ENCODE results near the gene TRIM54.

The TRIM54 gene

DNA sequence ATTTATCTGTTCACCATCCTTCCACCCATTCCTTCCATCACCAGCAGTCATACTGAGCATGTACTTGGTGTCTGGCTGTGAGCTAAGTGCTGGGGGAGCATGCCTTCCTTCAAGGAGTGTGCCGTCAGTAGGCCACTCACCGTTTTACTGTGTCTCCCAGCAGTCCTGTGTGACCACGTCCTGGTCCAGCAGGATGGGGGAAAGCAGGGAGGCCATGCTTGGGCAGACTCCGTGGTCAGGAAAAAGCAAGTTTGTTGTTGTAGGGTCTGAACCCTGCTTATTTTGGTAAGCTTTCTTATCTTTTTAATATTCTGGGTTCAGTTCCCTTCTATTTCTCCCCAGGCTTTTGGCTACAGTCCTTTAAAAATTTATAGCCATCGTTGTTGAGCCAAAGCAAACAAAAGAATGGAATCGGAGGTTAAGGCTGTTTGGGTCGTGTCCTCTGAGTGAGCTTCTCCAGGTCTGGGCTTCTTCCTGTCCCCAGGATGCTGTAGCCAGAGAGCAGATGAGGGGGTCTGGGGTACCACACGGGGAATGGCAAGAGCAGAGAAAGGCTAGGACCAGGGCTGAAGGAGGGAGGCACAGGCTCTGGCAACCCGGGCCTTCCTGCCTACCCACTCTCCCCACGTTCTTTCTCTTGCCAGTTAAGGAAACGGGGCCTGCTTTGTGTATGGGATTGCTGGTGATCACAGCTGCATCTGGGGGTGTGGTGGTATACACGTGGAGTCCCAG lies 32.9 kb upstream of the TRIM54 start:
- Mint-ChIP-seq H3K4me3 (no peak overlapping the region), H3K27ac (no peak overlapping the region)

DNA sequence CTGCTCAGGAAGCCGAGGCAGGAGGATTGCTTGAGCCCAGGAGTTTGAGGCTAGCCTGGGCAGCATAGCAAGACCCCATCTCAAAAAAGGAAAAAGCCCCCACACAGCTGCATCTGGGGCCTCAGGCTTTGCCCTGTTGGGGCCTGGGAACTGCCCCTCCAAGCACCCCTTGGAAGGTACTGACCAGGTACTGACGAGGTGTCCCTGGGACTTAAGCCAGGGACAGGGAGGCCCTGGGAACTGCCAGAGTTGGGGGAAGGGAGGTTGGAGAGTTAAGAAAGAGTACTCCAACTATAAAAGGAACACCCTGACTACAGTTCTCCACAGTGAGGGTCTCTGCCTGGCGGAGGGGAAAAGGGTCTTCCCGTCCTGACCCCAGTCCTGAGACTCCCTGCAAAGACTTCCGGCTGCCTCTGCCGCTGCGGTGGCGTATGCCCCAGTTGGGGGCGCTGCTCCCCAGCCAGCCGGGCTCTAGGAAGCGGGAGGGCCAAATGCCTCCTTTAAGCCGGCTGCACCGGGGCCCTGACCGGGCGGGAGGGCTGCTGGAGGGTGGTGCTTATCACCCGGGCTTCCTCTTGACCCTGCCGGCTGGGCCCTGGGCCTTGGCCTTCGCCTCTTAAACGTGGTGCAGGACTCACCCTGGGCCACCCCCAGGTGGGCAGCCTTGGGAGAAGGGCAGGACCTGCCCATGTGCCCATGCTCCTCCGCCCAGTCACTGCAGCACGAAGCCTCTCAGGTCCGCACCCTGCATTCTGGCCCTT lies 32.2 kb upstream of the TRIM54 start:
- no peaks in the 10 kb centered on the region for H3K9me3 Mint-ChIP-seq
- peaks cover 6% of the 10 kb centered on the region for H3K36me3 Mint-ChIP-seq (ENCODE audit: insufficient read depth)
- peak; percentile 25 to 33 (median 33) for DNase-seq
- ATAC-seq (replicated peaks) = peak; percentile 54
- no peaks in the 10 kb centered on the region for H3K4me1 Mint-ChIP-seq (ENCODE audit: low read depth in 2 of 2)
- H3K27ac Mint-ChIP-seq = peak overlapping the region in 1 of 2 donors; percentile 71
- peaks cover 32 to 33% of the 10 kb centered on the region in 2 donors for H3K27me3 Mint-ChIP-seq
- no peak overlapping the region for H3K4me3 Mint-ChIP-seq

More for the DNA sequence above, 32.9 kb upstream of the TRIM54 start:
- DNase-seq = no peak
- no peaks in the 10 kb centered on the region for H3K9me3 Mint-ChIP-seq
- ATAC-seq (replicated peaks) = no peak
- peaks cover 24 to 26% of the 10 kb centered on the region in 2 donors for H3K27me3 Mint-ChIP-seq
- H3K36me3 Mint-ChIP-seq (ENCODE audit: insufficient read depth) = peaks cover 6% of the 10 kb centered on the region
- no peaks in the 10 kb centered on the region for H3K4me1 Mint-ChIP-seq (ENCODE audit: low read depth in 2 of 2)

DNA sequence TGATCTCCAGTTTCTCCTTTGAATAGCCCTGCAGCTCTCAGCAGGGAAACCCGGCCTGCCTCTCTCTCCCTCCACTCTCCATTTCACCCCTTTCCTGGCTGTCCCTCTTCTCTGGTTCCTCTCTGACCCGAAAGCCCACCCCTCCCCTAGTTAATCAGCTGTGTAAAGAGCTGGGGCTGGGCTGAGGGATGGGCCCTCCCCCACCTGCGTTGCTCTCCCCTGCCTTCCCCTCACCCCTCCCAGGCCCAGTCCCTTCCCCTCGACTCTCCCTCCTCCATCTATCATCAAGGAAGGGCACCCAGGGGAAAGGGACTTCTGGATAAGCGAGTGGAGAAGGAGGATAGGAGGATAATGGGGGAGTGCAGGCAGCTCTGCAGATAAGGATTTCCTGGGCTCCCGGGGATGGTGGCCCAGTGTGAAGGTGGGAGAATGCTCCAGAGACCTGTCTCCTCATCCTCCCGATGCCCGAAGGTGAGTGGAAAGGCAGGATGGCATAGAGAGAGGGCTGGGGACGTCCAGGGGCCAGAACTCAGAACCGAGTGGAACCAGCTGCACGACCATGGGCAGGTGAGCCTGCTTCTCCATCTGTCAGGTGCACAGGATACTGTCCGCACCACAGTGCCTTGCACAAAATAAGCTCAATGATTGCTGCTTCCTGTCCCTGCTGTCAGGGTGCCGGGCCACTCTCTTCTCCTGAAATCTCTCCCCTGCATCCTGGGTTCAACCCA lies 31.4 kb upstream of the TRIM54 start:
- no peaks in the 10 kb centered on the region for H3K9me3 Mint-ChIP-seq
- H3K4me1 Mint-ChIP-seq (ENCODE audit: low read depth in 2 of 2) = no peaks in the 10 kb centered on the region
- H3K36me3 Mint-ChIP-seq (ENCODE audit: insufficient read depth) = peaks cover 6% of the 10 kb centered on the region
- no peak for ATAC-seq (replicated peaks)
- no peak for DNase-seq
- H3K4me3 Mint-ChIP-seq = no peak overlapping the region
- H3K27me3 Mint-ChIP-seq = peaks cover 39 to 41% of the 10 kb centered on the region in 2 donors
- H3K27ac Mint-ChIP-seq = peak overlapping the region in 1 of 2 donors; percentile 71

DNA sequence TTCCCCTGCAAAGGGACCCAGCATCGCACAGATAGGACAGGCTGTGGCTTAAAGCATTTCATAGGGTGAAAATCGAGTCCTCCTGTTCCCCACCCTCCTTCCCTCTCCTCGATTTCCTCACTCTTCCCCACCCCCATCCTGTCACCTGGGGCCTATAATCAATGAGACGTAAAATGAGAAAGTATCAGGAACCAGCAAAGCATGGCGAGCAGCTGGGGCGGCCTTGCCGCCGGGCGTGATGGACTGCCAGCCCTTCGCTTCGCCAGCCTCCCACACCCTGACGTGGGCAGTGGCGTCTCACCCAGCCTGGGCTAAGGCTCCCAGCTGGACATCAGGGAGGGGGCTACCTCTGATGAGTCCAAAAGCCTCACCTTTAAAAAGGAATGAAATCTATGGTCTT lies 30.5 kb upstream of the TRIM54 start:
- no peak for DNase-seq
- ATAC-seq (replicated peaks) = no peak
- Mint-ChIP-seq H3K4me3 (no peak overlapping the region), H3K9me3 (no peaks in the 10 kb centered on the region), H3K27me3 (peaks cover 49% of the 10 kb centered on the region in 2 donors), H3K36me3 (ENCODE audit: insufficient read depth) (peaks cover 6% of the 10 kb centered on the region), H3K4me1 (ENCODE audit: low read depth in 2 of 2) (no peaks in the 10 kb centered on the region), H3K27ac (no peak overlapping the region)

DNA sequence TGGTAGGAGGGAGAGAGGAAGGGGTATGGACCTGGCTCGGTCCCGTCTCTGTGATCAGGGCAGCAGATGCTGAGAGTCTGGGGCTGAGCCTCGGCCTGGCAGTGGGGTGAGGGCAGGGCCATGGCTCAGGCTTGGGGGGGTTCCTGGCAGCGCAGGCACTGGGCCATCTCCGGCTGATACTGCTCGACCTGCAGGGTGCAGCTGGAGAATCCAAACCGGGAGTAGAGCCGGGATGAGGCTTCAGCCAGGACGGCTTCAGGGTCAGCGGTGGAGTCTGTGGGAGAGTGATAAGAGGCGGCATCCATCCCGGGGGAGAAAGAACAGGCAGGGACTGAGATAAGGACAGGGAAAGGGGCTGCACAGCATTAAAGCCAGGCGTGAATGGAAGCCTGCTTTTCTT lies 27.0 kb upstream of the TRIM54 start:
- H3K27me3 Mint-ChIP-seq = peaks cover 76 to 83% of the 10 kb centered on the region in 2 donors
- DNase-seq (no peak), ATAC-seq (replicated peaks) (no peak)
- peaks cover 3% of the 10 kb centered on the region for H3K36me3 Mint-ChIP-seq (ENCODE audit: insufficient read depth)
- no peaks in the 10 kb centered on the region for H3K9me3 Mint-ChIP-seq
- H3K27ac Mint-ChIP-seq = no peak overlapping the region
- H3K4me3 Mint-ChIP-seq = no peak overlapping the region
- H3K4me1 Mint-ChIP-seq (ENCODE audit: low read depth in 2 of 2) = no peaks in the 10 kb centered on the region

DNA sequence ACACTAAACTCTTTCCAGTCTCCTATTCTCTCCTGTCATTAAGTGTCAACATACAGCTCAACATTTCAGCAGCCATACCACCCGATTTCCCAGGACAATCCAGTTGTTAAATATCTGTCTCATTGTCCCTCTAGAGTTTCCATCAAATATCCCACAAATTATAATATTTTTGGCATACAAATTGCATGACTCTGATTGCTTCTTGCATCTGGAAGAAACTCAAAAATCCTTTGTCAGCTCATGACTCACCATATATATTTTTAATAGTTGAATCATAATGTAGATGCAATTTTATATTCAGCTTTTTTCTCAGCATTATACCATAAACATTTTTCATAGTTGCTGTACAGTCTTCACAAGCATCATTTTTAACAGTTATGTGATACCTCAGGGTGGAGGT lies 26.6 kb upstream of the TRIM54 start:
- Mint-ChIP-seq H3K4me1 (ENCODE audit: low read depth in 2 of 2) (peaks cover 0 to under 1% of the 10 kb centered on the region in 2 donors), H3K27ac (no peak overlapping the region), H3K4me3 (no peak overlapping the region), H3K9me3 (no peaks in the 10 kb centered on the region), H3K27me3 (peaks cover 79 to 84% of the 10 kb centered on the region in 2 donors), H3K36me3 (ENCODE audit: insufficient read depth) (peaks cover 3% of the 10 kb centered on the region)
- ATAC-seq (replicated peaks) = no peak
- DNase-seq = no peak

DNA sequence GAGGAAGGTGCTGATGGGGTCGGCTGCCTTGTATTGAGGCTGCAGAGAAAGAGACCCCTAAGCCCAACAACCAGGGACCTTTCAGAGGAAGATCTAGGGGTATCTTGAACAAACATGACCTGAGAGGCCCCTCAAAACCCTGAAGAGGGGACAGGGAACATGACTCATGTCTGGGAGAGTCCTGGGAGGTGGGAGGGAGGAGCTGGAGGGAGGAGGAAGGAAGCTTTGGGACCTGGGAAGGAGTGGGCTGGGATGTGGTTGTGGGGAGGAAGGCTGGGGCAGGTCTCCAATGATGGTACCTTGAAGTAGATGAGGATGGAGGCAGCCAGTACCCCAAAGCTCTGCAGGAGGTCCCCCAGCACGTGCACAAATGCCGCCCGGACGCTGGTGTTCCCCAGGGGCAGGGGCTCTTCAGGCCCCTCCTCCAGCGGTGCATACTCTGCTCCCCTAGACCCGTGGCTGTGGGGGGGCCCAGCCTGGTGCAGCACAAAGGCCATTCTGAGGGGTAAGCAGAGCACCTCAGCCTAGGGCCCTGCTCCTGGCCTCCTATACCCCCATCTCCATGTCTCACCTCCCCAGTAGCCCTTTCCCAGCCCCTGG lies 25.3 kb upstream of the TRIM54 start:
- DNase-seq (no peak), ATAC-seq (replicated peaks) (no peak)
- no peak overlapping the region for H3K4me3 Mint-ChIP-seq
- H3K4me1 Mint-ChIP-seq (ENCODE audit: low read depth in 2 of 2) = peaks cover 9 to 12% of the 10 kb centered on the region in 2 donors
- H3K36me3 Mint-ChIP-seq (ENCODE audit: insufficient read depth) = peaks cover 6% of the 10 kb centered on the region
- no peak overlapping the region for H3K27ac Mint-ChIP-seq
- H3K27me3 Mint-ChIP-seq = peaks cover 78 to 84% of the 10 kb centered on the region in 2 donors
- no peaks in the 10 kb centered on the region for H3K9me3 Mint-ChIP-seq

DNA sequence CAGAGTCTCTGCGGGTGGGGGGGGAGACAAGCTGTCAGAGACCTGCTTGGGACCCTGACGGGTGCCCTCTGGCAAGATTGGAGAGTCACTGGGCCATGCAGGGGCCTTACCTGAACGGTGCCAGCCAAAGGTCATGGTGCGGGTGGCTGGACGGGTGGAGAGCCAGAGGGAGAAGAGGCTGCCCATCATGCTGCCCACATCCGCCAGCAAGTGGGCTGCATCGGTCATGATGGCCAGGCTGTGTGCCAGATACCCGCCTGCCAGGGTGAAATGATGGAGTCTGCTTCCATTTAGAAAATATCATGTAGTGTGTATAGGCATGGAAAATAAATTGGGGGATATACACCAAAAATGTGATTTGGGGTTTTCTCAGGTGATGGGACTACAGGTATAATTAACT lies 24.2 kb upstream of the TRIM54 start:
- H3K27me3 Mint-ChIP-seq = peaks cover 78 to 88% of the 10 kb centered on the region in 2 donors
- no peak for DNase-seq

DNA sequence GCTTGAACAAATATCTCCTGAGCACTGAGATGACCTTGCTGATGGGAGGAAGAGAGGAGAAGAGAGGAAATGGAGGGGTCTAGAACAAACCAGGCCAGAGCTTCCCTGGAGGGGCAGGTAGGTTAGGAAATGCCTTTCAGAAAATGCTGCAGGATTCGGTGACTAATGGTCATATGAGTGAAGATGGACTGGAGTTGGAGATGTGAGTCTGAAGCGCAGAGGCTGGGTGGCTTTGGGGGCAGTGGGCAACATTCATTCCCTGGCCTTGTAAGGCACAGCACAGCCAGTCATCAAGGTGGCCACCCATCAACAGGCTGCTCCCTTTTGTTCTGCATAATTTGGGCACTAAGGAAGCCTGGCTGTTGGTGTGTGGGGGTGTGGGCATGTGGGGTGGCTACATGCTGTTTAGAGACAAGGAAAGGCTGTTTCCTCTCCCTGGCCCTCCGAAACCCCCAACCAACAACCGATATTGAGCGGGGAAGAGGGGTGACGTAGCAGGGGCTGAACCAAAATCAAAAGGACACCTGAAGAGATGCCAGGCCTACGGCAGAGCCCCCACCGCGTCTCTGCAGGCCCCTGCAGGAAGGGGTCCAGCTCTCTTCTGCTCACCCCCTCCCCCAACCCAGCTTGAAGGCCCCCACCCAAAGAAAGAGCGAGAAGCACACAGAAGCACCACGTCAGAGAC lies 20.8 kb upstream of the TRIM54 start:
- H3K27me3 Mint-ChIP-seq = peaks cover 73 to 77% of the 10 kb centered on the region in 2 donors
- H3K27ac Mint-ChIP-seq = no peak overlapping the region
- H3K4me3 Mint-ChIP-seq = peak overlapping the region; percentile 73 to 84
- no peak for DNase-seq
- no peak for ATAC-seq (replicated peaks)
- H3K36me3 Mint-ChIP-seq (ENCODE audit: insufficient read depth) = peaks cover 6% of the 10 kb centered on the region
- H3K9me3 Mint-ChIP-seq = no peaks in the 10 kb centered on the region
- peaks cover 22 to 27% of the 10 kb centered on the region in 2 donors for H3K4me1 Mint-ChIP-seq (ENCODE audit: low read depth in 2 of 2)

More for the DNA sequence above, 24.2 kb upstream of the TRIM54 start:
- ATAC-seq (replicated peaks) = no peak
- Mint-ChIP-seq H3K27ac (no peak overlapping the region), H3K4me1 (ENCODE audit: low read depth in 2 of 2) (peaks cover 10 to 13% of the 10 kb centered on the region in 2 donors), H3K36me3 (ENCODE audit: insufficient read depth) (peaks cover 6% of the 10 kb centered on the region), H3K9me3 (no peaks in the 10 kb centered on the region), H3K4me3 (no peak overlapping the region)

DNA sequence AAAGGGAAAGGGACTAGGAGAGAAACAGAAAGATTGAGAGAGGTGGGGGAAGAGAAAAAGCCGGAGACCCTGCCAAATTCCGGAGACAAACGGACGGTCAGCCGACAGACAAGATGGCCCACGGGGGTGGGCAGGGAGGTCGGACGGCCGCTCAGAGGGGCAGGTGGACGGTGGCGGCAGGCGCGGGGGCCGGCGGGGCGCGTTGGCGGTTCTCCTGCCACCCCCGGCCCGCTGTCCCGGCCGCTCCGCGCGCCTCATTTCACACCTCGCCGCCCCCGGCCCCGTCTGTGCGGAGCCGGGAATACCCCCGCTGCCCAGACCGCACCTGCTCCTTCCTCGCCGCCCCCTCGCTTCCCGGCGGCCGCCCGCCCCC lies 20.3 kb upstream of the TRIM54 start:
- H3K36me3 Mint-ChIP-seq (ENCODE audit: insufficient read depth) = peaks cover 6% of the 10 kb centered on the region
- H3K27ac Mint-ChIP-seq = no peak overlapping the region
- peaks cover 68 to 72% of the 10 kb centered on the region in 2 donors for H3K27me3 Mint-ChIP-seq
- peak overlapping the region; percentile 73 to 84 for H3K4me3 Mint-ChIP-seq
- H3K4me1 Mint-ChIP-seq (ENCODE audit: low read depth in 2 of 2) = peaks cover 22 to 27% of the 10 kb centered on the region in 2 donors
- ATAC-seq (replicated peaks) (no peak), DNase-seq (no peak)
- H3K9me3 Mint-ChIP-seq = no peaks in the 10 kb centered on the region

DNA sequence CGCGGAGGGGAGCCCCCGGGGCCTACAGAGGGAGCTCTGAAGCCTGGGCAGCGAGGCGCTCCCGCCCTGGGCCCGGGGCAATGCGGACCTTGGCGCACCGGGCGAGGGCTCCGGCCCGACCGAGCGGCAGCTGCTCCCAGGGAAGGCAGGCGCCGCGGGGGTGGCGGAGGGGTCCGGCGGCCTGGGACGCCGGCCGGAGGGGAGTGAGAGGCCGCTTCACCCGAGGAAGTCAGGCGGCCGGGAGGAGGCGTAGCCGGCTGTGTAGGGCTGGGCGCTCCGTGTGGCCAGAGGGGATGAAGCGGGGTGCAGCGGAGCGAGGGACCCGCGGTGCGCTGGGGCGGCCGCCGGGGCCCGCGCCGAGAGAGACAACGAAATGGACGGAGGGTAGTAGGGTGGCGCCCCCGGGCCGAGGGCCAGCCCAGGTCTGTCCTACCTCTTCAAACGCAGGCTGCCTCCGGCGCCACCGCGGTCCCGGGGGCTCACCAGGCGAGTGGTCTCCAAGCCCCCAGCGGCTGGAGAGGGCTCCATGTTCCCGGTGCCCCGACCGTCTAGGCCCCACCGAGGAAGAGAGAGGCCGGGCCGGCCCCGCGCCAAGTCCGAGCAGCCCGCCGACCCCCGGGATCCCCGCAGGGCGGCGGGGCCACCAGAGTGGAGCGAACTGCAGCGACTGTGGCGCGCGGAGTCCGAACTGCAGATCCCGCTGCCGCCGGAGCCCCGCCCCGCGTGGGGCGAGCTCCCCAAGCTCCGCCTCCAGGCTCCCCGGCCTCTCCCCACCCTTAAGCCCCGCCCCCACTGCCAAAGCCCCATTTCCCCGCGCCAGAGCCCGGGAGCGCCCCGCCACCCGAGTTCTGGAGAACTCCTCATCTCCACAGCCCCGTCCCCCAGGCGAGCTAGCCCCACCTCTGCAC lies 19.6 kb upstream of the TRIM54 start, which contains the start of gene SLC30A3:
Gene SLC30A3, minus strand, starts transcription at position 669 of the 908 bp plus-strand sequence. Its CDS starts 141 bp downstream, at position 528.
- Mint-ChIP-seq H3K27me3 (peaks cover 61 to 65% of the 10 kb centered on the region in 2 donors), H3K27ac (peak within 1 kb of the TSS; percentile 25 to 78), H3K4me1 (ENCODE audit: low read depth in 2 of 2) (peaks cover 22 to 27% of the 10 kb centered on the region in 2 donors), H3K4me3 (peak within 1 kb of the TSS; percentile 86 to 97), H3K9me3 (no peaks in the 10 kb centered on the region), H3K36me3 (ENCODE audit: insufficient read depth) (peaks cover 5% of the 10 kb centered on the region)
- ATAC-seq (replicated peaks) (peak; percentile 53), DNase-seq (peak; percentile 20 to 39 (median 33))

All from effector memory CD8-positive, alpha-beta T cell (primary cell).